ENCODE data around the gene AKAP13. TPM values are rescaled to one million over a fixed set of nuclear protein-coding genes. Genes with fewer than 3 reads are reported as not detected.
A peak's percentile ranks its signal among the peaks of the same experiment; 100 is the strongest.

The AKAP13 gene
- total and polyA plus RNA-seq, 2 experiments from 2014 or later, result 53.1 to 108 TPM

DNA sequence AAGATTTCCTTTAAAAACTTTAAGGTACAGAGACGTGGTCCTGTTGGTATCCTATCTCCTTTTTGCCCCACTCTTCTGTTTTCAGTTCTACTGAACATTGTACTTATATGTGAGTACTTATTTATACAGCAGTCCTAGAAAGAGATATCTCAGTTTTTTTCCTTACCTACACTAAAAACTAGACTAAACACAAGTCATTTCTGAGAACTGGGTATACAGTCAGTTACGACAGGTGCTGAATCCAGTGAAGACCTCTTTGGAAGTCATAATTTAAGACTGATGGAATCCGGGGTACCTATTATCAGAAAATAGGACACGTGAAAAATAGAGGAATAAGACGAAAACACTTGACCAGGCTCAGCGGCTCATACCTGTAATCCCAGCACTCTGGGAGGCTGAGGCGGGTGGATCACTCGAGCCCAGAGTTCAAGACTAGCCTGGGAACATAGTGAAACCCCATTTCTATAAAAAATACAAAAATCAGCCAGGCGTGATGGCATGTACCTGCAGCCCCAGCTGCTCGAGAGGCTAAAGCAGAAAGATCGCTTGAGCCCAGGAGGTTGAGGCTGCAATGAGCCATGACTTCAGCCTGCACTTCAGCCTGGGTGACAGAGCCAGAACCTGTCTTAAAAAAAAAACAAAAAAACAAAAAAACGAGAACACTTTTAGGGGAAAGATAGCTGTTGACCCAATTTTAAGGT lies 338.0 kb downstream of the AKAP13 start:
- H3K4me3 ChIP-seq, result no peak overlapping the region
- H3K27ac ChIP-seq, result no peak overlapping the region
- H3K4me1 ChIP-seq (ENCODE audit: low read depth), result peaks cover 29% of the 10 kb centered on the region
- TF ChIP-seq, protein P1, sequence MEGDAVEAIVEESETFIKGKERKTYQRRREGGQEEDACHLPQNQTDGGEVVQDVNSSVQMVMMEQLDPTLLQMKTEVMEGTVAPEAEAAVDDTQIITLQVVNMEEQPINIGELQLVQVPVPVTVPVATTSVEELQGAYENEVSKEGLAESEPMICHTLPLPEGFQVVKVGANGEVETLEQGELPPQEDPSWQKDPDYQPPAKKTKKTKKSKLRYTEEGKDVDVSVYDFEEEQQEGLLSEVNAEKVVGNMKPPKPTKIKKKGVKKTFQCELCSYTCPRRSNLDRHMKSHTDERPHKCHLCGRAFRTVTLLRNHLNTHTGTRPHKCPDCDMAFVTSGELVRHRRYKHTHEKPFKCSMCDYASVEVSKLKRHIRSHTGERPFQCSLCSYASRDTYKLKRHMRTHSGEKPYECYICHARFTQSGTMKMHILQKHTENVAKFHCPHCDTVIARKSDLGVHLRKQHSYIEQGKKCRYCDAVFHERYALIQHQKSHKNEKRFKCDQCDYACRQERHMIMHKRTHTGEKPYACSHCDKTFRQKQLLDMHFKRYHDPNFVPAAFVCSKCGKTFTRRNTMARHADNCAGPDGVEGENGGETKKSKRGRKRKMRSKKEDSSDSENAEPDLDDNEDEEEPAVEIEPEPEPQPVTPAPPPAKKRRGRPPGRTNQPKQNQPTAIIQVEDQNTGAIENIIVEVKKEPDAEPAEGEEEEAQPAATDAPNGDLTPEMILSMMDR (IDR thresholded peaks at IDR 0.05; ENCODE audit: low read depth, low read length), result no peak
- H3K36me3 ChIP-seq, result peaks cover 36% of the 10 kb centered on the region
- no peaks in the 10 kb centered on the region for H3K9me3 ChIP-seq (ENCODE audit: low read depth)
- H3K27me3 ChIP-seq, result no peaks in the 10 kb centered on the region
- no peak for DNase-seq (ENCODE audit: low read depth in 1 of 2, low spot score in 1 of 2)

DNA sequence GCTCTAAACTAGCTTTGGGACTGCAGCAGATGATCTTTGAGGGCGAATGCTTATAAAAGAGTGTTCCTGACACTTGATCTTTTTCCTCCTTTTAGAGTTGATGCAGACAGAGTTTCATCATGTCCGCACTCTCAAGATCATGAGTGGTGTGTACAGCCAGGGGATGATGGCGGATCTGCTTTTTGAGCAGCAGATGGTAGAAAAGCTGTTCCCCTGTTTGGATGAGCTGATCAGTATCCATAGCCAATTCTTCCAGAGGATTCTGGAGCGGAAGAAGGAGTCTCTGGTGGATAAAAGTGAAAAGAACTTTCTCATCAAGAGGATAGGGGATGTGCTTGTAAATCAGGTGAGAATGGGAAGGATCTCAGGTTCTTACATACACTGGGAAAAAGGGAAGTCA lies 338.6 kb downstream of the AKAP13 start:
- H3K27me3 ChIP-seq, result no peaks in the 10 kb centered on the region
- no peak for DNase-seq (ENCODE audit: low read depth in 1 of 2, low spot score in 1 of 2)
- H3K9me3 ChIP-seq (ENCODE audit: low read depth), result no peaks in the 10 kb centered on the region
- peaks cover 31% of the 10 kb centered on the region for H3K4me1 ChIP-seq (ENCODE audit: low read depth)
- TF ChIP-seq, protein P1 (IDR thresholded peaks at IDR 0.05; ENCODE audit: low read depth, low read length), result no peak
- no peak overlapping the region for H3K4me3 ChIP-seq
- no peak overlapping the region for H3K27ac ChIP-seq
- peaks cover 42% of the 10 kb centered on the region for H3K36me3 ChIP-seq

DNA sequence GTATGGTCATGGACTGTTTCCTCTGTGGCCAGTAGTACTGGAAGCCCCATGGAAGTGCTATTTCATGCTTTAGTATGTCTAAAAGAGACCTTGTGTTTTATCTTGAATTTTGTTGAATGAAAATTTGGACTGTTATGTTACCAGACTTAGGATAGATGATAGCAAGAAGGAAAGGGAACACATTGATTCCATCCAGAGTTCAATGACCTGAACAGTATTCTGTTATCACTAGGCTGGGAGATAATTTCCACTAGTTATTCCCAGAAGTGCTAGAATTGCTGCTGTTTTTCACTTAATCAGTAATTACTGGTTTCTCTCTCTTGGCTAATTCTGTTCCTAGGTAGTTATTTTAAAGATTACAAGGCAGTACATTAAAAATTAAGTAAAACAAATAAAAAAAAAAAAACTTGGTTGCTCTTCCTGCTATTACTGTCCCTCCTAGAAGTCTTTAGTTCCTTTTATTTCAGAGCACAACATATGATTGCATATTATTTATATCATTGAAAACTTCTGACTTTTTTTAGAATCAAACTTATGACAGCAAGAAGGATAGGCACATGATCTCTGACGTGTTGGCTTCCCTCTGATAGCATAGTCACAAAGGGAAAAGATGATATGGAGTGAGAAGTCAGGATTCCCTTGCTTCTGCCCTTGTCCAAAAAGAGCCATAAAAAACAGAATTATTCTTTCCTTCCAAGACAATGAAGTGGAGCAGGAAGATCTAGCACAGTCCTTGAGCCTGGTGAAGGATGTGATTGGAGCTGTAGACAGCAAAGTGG lies 342.2 kb downstream of the AKAP13 start:
- Histone ChIP-seq H3K27ac (no peak overlapping the region), H3K27me3 (no peaks in the 10 kb centered on the region), H3K4me3 (no peak overlapping the region), H3K4me1 (ENCODE audit: low read depth) (peaks cover 24% of the 10 kb centered on the region), H3K36me3 (peaks cover 59% of the 10 kb centered on the region), H3K9me3 (ENCODE audit: low read depth) (no peaks in the 10 kb centered on the region)
- TF ChIP-seq, protein P1 (IDR thresholded peaks at IDR 0.05; ENCODE audit: low read depth, low read length), result no peak
- DNase-seq (ENCODE audit: low read depth in 1 of 2, low spot score in 1 of 2), result no peak

DNA sequence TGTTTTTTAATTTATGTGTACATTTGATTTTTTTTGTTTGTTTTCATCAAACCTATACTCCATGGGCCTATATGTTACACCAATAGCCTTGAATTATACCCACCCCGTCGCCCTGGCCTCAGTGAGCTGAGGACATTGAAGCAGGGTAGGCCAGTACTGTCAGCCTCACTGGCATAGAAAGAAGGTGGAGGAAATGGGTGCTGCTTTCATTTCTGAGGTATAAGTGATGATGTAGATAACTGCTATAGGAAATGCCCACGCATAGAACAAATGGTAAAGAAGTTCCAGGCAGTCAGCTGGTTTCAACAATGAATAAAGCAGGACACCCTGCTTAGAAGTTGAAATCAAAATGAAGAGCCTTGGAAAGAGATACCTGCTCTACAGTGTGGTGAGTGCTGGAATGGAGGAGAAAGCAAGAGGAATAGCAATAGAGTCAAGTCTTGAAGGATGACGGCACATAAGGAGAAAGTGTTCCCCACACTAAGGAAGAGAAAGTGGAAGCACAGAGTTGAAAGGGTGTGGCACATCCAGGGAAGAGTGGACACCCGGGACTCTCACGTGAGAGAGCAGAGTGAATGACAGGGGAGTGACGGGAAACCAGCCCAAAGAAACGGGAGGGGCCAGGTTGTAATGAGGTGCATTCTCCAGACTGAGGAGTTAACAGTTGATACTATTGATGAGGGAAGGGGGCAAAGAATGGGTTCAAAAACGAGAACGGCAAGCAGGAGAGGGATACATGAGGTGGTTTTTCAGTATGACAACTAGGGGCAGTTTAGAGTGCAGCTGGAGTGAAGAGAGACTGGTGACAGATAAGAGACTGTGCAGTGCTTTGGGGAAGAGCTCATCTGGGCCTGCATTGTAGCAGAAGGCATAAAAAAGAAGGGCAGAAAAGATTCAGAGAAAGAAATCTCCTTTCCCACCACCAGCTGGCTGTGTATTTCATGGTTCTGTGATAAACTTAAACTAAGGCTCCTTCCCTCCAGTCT lies 343.9 kb downstream of the AKAP13 start:
- DNase-seq (ENCODE audit: low read depth in 1 of 2, low spot score in 1 of 2), result peak in 1 of 2 donors; percentile 41
- Histone ChIP-seq H3K4me1 (ENCODE audit: low read depth) (peaks cover 24% of the 10 kb centered on the region), H3K4me3 (no peak overlapping the region), H3K36me3 (peaks cover 56% of the 10 kb centered on the region), H3K27ac (peak overlapping the region; percentile 77), H3K27me3 (no peaks in the 10 kb centered on the region), H3K9me3 (ENCODE audit: low read depth) (no peaks in the 10 kb centered on the region)
- TF ChIP-seq, protein P1 (IDR thresholded peaks at IDR 0.05; ENCODE audit: low read depth, low read length), result peak; percentile 2

DNA sequence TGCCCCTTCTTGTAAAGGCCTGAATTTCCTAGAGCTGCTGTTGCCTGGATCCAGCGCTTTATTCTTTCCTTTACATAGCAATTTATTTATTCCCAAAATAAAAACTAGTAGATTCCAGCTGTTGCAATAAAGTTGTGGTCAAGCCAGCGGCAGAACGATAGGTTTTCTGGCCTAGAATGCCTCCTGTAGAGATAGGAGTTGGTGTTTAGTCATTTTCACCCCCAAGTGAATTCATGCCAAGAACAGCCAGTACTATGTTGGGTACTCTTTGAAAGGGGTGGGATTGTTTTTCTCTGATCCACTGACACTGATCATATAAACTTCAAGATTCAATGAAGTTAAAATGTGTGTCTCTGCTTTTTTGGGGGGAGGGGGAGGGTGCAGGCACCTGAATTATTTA lies 344.6 kb downstream of the AKAP13 start:
- DNase-seq (ENCODE audit: low read depth in 1 of 2, low spot score in 1 of 2), result peak in 1 of 2 donors; percentile 89
- Histone ChIP-seq H3K4me3 (no peak overlapping the region), H3K36me3 (peaks cover 51% of the 10 kb centered on the region), H3K27ac (peak overlapping the region; percentile 77), H3K27me3 (no peaks in the 10 kb centered on the region), H3K4me1 (ENCODE audit: low read depth) (peaks cover 24% of the 10 kb centered on the region), H3K9me3 (ENCODE audit: low read depth) (no peaks in the 10 kb centered on the region)
- TF ChIP-seq, protein P1 (IDR thresholded peaks at IDR 0.05; ENCODE audit: low read depth, low read length), result no peak
